GM12892 (cell line): Measurements from ENCODE around the gene SH3RF3.

ENCODE experiments used
- POLR2A ChIP-seq: IDR thresholded peaks from 2 replicates; pipeline ENCODE4 v1.6.1; 2011; ENCODE audit warnings: low read depth, low read length, control low read depth
- POLR2AphosphoS5 ChIP-seq: IDR thresholded peaks from 2 replicates; pipeline ENCODE4 v1.6.1; 2011; ENCODE audit warnings: low read depth, low read length, control low read depth
- TAF1 ChIP-seq: IDR thresholded peaks from 2 replicates; pipeline ENCODE4 v1.6.1; 2011; ENCODE audit warnings: low read depth, mild to moderate bottlenecking, control low read depth, low read length, borderline replicate concordance

DNA sequence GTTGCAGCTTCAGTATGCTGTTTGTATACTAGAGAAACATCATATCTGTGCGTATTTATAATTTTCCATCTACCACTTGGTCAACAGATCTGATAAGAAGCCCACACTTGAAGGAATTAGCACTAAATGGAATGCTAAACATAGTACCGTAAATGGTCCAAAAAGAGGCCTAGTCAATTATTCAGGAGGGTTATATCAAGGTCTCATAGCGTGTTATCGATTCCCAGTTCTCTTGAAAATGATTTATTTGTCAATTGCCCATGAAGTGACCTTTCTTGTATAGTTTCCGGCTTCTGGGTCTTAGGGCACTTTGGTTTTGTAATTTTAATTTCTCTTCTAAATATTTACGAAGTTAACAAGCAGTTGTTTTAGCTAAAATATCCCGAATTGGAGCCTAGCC is 18.4 kb downstream of the SH3RF3 start:
- TF ChIP-seq POLR2AphosphoS5 (no peak), POLR2A (no peak), TAF1 (no peak)
